Measurements from ENCODE around the gene PPP2R2B. TPM values are rescaled to one million over a fixed set of nuclear protein-coding genes. Genes with fewer than 3 reads are reported as not detected.

PPP2R2B gene
- total RNA-seq: 0.95 TPM
- long read RNA-seq: 0 reads

DNA sequence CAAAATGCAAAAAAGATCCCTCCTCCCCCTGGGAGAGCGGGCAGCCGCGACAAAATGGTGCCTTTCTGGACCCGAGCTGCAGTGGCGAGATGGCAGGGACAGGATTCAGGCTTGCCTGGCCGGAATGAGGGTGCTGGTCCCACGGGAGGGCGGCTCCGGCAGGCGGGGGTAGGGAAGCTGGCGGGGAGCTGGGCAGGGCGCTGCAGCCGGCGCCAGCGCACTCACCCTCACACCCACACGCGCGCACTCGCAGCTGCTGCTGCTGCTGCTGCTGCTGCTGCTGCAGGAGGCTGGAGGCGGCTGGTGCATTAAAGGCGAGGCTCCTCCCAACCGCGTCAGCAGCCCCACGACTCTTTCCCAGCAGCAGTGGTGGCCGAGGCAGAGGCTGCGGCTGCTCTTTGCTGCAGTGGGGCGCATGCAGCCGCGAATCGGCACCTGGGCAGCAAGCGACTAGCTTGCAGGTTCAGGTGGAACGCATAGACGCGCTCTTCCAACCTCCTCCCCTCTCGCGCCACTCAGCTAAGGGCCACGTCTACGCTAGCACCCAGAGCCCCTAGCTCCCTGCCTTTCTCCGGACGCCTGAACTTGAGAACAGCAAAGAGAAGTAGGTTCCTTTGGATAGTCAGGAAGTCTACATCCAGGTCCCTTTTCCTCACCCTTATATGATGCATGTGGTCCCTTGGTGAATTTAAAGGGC, at the start of gene PPP2R2B:
Gene PPP2R2B, minus strand, starts transcription at position 282 of the 697 bp plus-strand sequence.
- Histone ChIP-seq H3K4me1 (peaks cover 18% of the 10 kb centered on the region), H3K27me3 (ENCODE audit: low read depth) (peaks cover 27% of the 10 kb centered on the region), H3K36me3 (no peaks in the 10 kb centered on the region), H3K4me3 (peak within 1 kb of the TSS; percentile 53), H3K27ac (no peak within 1 kb of the TSS), H3K9me3 (no peaks in the 10 kb centered on the region)
- intact Hi-C loops (cut with DNase I): no loop called here
- ATAC-seq (peak; percentile 69 to 72), DNase-seq (peak; percentile 53)
- no peak for TF ChIP-seq CTCF (IDR thresholded peaks at IDR 0.05)

DNA sequence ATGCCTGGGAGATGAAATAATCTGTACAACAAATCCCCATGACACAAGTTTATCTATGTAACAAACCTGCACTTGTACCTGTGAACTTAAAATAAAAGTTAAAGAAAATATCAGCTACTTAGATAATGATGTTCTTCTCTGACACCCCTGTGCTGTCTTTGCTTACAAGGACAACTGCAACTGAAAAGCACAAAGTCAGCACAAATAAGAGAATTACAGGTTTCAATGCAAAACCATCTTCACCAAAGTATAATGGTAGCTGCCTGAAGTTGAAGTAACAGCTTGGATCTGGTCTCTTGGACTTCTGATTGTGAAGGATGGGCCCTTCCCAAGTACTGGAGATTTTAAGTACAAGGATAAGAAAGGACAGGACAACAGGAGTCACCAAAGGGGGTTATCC, 45.6 kb upstream of the PPP2R2B start:
- Histone ChIP-seq H3K4me1 (no peaks in the 10 kb centered on the region), H3K9me3 (no peaks in the 10 kb centered on the region), H3K36me3 (no peaks in the 10 kb centered on the region), H3K27me3 (ENCODE audit: low read depth) (no peaks in the 10 kb centered on the region), H3K27ac (no peak overlapping the region), H3K4me3 (no peak overlapping the region)
- no peak for ATAC-seq
- TF ChIP-seq CTCF (IDR thresholded peaks at IDR 0.05): no peak
- DNase-seq: no peak
- intact Hi-C loops (cut with DNase I): no loop called here

GRCh38 chr5:146921225-146921624, 42.7 kb upstream of the PPP2R2B start:
- Histone ChIP-seq H3K36me3 (no peaks in the 10 kb centered on the region), H3K9me3 (no peaks in the 10 kb centered on the region), H3K27ac (no peak overlapping the region), H3K27me3 (ENCODE audit: low read depth) (no peaks in the 10 kb centered on the region), H3K4me3 (no peak overlapping the region), H3K4me1 (no peaks in the 10 kb centered on the region)
- ATAC-seq (no peak), DNase-seq (no peak)
- intact Hi-C loops (cut with DNase I): no loop called here
- no peak for TF ChIP-seq CTCF (IDR thresholded peaks at IDR 0.05)

DNA sequence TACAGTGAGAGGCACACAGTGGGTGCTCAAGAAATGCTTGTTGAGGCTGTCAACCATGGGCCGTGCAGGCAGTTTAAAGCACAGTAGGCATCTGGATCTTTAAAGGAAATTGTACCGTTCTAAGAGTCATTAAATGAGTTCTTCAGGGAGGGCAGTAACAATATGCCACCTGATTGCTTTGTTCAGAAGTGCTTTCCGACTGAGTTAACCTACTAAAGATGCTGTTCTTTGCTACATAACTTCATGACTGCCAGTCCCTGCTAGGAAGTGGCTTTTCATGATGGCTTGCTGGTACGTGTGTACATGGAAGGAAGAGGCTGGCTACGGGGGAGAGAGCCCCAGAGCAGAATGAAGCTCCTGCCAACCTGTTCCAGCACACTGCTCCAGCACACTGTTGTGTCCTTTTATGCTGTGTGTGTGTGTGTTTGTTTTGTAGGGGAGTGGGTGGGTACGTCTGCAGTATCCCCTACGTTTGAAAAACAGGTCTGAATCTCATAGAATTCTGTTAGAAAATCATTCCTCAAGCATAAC, 41.9 kb upstream of the PPP2R2B start:
- intact Hi-C loops (cut with DNase I): no loop called here
- Histone ChIP-seq H3K36me3 (no peaks in the 10 kb centered on the region), H3K27me3 (ENCODE audit: low read depth) (no peaks in the 10 kb centered on the region), H3K27ac (no peak overlapping the region), H3K9me3 (no peaks in the 10 kb centered on the region), H3K4me1 (no peaks in the 10 kb centered on the region), H3K4me3 (no peak overlapping the region)
- ATAC-seq (no peak), DNase-seq (no peak)
- TF ChIP-seq CTCF (IDR thresholded peaks at IDR 0.05): no peak

DNA sequence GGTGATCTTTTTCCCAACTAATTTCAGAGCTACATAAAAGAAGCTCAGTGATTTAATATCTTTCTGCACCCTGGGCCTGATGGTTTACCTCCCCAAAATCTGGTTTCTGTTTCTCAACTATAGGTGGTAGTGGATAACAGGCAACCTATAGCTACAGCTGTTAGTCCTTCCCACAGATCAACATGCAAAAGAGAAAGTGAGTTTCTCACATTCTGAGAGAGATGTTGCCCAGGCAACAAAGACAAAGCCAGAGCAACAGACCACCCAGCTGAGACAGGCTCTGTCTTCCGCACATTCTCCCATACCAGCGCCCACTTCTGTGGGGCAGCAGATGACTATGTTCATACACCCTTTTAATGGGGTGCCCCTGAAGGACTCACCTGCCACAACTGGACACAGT, 40.7 kb upstream of the PPP2R2B start:
- Histone ChIP-seq H3K9me3 (no peaks in the 10 kb centered on the region), H3K4me1 (no peaks in the 10 kb centered on the region), H3K36me3 (no peaks in the 10 kb centered on the region), H3K27me3 (ENCODE audit: low read depth) (no peaks in the 10 kb centered on the region), H3K27ac (no peak overlapping the region), H3K4me3 (no peak overlapping the region)
- intact Hi-C loops (cut with DNase I): no loop called here
- DNase-seq (no peak), ATAC-seq (no peak)
- no peak for TF ChIP-seq CTCF (IDR thresholded peaks at IDR 0.05)
